ENCODE results near the gene KATNAL1.

Gene KATNAL1

DNA sequence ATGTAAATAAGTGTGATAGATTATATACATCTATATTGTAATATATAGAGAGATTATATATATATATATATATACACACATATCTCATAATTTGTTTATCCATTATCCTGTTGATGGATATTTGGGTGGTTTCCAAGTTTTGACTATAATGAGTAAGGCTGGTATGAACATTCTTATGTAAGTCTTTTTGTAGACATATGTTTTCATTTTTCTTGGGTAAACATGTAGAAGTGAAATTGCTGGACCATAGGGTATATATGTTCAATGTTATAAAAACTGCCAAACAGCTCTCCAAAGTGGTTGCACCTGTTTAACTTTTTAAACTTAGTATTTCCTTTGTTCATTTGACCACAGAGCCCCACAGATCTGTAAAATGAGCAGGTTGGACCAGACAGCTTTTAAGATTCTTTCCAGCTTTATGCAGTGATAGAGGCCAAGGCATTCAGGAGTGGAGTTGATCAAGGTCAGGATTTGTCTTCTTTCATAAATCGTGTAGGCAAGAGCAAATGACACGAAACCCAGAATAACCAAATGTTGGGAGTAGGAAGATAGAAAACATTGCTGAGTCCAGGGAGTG lies 21.7 kb upstream of the KATNAL1 start:
- no peaks in the 10 kb centered on the region for H3K9me3 ChIP-seq (ENCODE audit: control insufficient read depth, insufficient read depth, low read length)
- no peaks in the 10 kb centered on the region for H3K27me3 ChIP-seq (ENCODE audit: control insufficient read depth, insufficient read depth, low read length)
- H3K4me1 ChIP-seq (ENCODE audit: control insufficient read depth, insufficient read depth, low read length): no peaks in the 10 kb centered on the region
- H3K9ac ChIP-seq (ENCODE audit: low read depth, low read length): no peak overlapping the region
- H3K36me3 ChIP-seq (ENCODE audit: control insufficient read depth, insufficient read depth, low read length): no peaks in the 10 kb centered on the region
- H3K4me3 ChIP-seq (ENCODE audit: low read depth, low read length): no peak overlapping the region
- no peak overlapping the region for H3K27ac ChIP-seq (ENCODE audit: low read depth, low read length)

DNA sequence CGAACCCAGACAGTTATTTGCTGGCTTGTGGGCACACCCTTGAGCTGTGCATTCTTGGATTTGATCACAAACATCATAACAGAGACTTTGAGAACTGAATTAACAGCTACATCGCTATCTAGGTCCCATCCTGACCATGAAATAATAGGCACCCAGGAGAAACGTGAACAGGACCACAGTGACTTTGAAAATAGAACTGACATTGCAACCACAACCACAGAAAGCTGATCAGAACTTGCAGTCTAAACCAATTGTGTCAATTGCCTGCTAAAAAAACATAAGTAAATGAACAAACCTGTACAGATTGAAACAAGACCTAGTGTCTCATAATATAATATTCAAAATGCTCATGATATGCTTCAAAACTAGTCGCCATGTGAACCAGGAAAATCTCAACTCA lies 18.3 kb upstream of the KATNAL1 start:
- Histone ChIP-seq H3K9ac (ENCODE audit: low read depth, low read length) (no peak overlapping the region), H3K4me1 (ENCODE audit: control insufficient read depth, insufficient read depth, low read length) (no peaks in the 10 kb centered on the region), H3K4me3 (ENCODE audit: low read depth, low read length) (no peak overlapping the region), H3K27me3 (ENCODE audit: control insufficient read depth, insufficient read depth, low read length) (no peaks in the 10 kb centered on the region), H3K36me3 (ENCODE audit: control insufficient read depth, insufficient read depth, low read length) (no peaks in the 10 kb centered on the region), H3K27ac (ENCODE audit: low read depth, low read length) (no peak overlapping the region), H3K9me3 (ENCODE audit: control insufficient read depth, insufficient read depth, low read length) (no peaks in the 10 kb centered on the region)

GRCh38 chr13:30323524-30323923 lies 16.2 kb upstream of the KATNAL1 start:
- no peak overlapping the region for H3K4me3 ChIP-seq (ENCODE audit: low read depth, low read length)
- no peaks in the 10 kb centered on the region for H3K4me1 ChIP-seq (ENCODE audit: control insufficient read depth, insufficient read depth, low read length)
- H3K9ac ChIP-seq (ENCODE audit: low read depth, low read length): no peak overlapping the region
- H3K27ac ChIP-seq (ENCODE audit: low read depth, low read length): no peak overlapping the region
- H3K27me3 ChIP-seq (ENCODE audit: control insufficient read depth, insufficient read depth, low read length): no peaks in the 10 kb centered on the region
- H3K9me3 ChIP-seq (ENCODE audit: control insufficient read depth, insufficient read depth, low read length): no peaks in the 10 kb centered on the region
- H3K36me3 ChIP-seq (ENCODE audit: control insufficient read depth, insufficient read depth, low read length): no peaks in the 10 kb centered on the region

- H3K27ac ChIP-seq (ENCODE audit: low read depth, low read length): no peak overlapping the region
- H3K9me3 ChIP-seq (ENCODE audit: control insufficient read depth, insufficient read depth, low read length): no peaks in the 10 kb centered on the region
- H3K4me3 ChIP-seq (ENCODE audit: low read depth, low read length): no peak overlapping the region
- no peaks in the 10 kb centered on the region; the same call in 1 of the 2 replicates for H3K4me1 ChIP-seq (ENCODE audit: control insufficient read depth, insufficient read depth, low read length)
- H3K27me3 ChIP-seq (ENCODE audit: control insufficient read depth, insufficient read depth, low read length): no peaks in the 10 kb centered on the region
- no peaks in the 10 kb centered on the region for H3K36me3 ChIP-seq (ENCODE audit: control insufficient read depth, insufficient read depth, low read length)
- H3K9ac ChIP-seq (ENCODE audit: low read depth, low read length): no peak overlapping the region
Observed at GRCh38 chr13:30322428-30322827, 15.1 kb upstream of the KATNAL1 start.

DNA sequence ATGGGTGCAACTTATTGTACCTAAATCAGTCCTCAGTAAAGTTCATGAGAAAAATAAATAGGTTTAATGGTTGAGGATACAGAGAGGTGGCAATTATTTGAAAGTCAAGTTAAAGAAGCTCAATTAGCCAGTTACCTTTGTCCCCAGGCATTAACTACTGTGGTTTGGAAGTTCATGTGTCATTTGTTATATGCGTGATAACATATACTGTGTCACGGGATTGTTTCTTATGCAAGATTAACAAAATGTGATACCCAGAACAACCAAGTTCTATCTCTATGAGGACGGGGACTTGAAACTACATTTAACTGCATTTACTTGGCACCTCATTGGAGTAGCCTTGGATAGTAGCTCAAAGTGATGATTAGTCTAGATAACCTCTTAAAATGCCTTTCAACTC lies 13.9 kb upstream of the KATNAL1 start:
- Histone ChIP-seq H3K36me3 (ENCODE audit: control insufficient read depth, insufficient read depth, low read length) (no peaks in the 10 kb centered on the region), H3K27ac (ENCODE audit: low read depth, low read length) (no peak overlapping the region), H3K4me1 (ENCODE audit: control insufficient read depth, insufficient read depth, low read length) (no peaks in the 10 kb centered on the region; the same call in 1 of the 2 replicates), H3K27me3 (ENCODE audit: control insufficient read depth, insufficient read depth, low read length) (no peaks in the 10 kb centered on the region), H3K9me3 (ENCODE audit: control insufficient read depth, insufficient read depth, low read length) (no peaks in the 10 kb centered on the region), H3K9ac (ENCODE audit: low read depth, low read length) (no peak overlapping the region), H3K4me3 (ENCODE audit: low read depth, low read length) (no peak overlapping the region)

GRCh38 chr13:30319655-30320054 lies 12.3 kb upstream of the KATNAL1 start:
- H3K36me3 ChIP-seq (ENCODE audit: control insufficient read depth, insufficient read depth, low read length): no peaks in the 10 kb centered on the region
- H3K27ac ChIP-seq (ENCODE audit: low read depth, low read length): no peak overlapping the region
- no peak overlapping the region for H3K9ac ChIP-seq (ENCODE audit: low read depth, low read length)
- H3K9me3 ChIP-seq (ENCODE audit: control insufficient read depth, insufficient read depth, low read length): no peaks in the 10 kb centered on the region
- no peaks in the 10 kb centered on the region; the same call in 1 of the 2 replicates for H3K4me1 ChIP-seq (ENCODE audit: control insufficient read depth, insufficient read depth, low read length)
- no peak overlapping the region for H3K4me3 ChIP-seq (ENCODE audit: low read depth, low read length)
- no peaks in the 10 kb centered on the region for H3K27me3 ChIP-seq (ENCODE audit: control insufficient read depth, insufficient read depth, low read length)

DNA sequence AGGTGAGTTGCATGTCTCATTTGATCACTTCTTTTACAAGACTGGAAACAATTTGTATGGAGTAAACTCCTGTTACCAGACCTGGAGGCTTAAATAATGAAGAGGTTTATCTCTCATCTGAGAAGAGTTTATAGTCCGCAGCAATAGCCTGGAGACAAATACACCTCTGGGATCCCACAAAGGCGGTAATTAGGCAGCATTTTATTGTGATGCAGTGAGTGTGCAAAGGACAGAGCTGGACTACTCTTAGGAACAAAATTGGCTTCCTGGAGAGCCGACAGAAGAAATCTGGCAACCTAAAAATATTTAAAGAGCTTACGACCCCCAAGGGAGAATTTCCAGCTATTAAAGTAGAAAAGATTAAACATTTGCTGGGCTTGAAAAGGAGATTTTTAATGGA lies 11.8 kb upstream of the KATNAL1 start:
- Histone ChIP-seq H3K27ac (ENCODE audit: low read depth, low read length) (no peak overlapping the region), H3K4me3 (ENCODE audit: low read depth, low read length) (no peak overlapping the region), H3K4me1 (ENCODE audit: control insufficient read depth, insufficient read depth, low read length) (no peaks in the 10 kb centered on the region; the same call in 1 of the 2 replicates), H3K36me3 (ENCODE audit: control insufficient read depth, insufficient read depth, low read length) (no peaks in the 10 kb centered on the region), H3K9ac (ENCODE audit: low read depth, low read length) (no peak overlapping the region), H3K27me3 (ENCODE audit: control insufficient read depth, insufficient read depth, low read length) (no peaks in the 10 kb centered on the region), H3K9me3 (ENCODE audit: control insufficient read depth, insufficient read depth, low read length) (no peaks in the 10 kb centered on the region)

DNA sequence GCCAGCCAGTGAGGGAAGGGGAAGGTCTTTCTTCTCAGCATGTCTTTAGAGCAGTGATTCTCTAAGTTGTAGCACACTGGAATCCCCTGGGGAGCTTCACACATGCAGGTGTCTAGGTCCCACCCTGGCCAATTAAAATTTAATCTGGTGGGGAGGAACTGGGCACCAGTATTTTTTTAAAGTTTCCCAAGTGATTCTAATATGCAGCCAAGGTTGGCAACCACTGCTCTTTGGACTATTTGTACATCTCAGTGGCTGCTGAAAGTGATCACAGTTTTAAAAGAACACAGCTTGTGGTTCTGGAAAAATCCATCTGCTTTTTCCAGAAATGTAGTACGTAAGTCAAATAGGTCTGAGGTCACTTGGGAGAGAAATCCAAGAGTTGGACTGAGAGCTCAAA lies 10.7 kb upstream of the KATNAL1 start:
- no peaks in the 10 kb centered on the region for H3K36me3 ChIP-seq (ENCODE audit: control insufficient read depth, insufficient read depth, low read length)
- H3K27me3 ChIP-seq (ENCODE audit: control insufficient read depth, insufficient read depth, low read length): no peaks in the 10 kb centered on the region
- H3K4me3 ChIP-seq (ENCODE audit: low read depth, low read length): no peak overlapping the region
- H3K9me3 ChIP-seq (ENCODE audit: control insufficient read depth, insufficient read depth, low read length): no peaks in the 10 kb centered on the region
- no peaks in the 10 kb centered on the region; the same call in 1 of the 2 replicates for H3K4me1 ChIP-seq (ENCODE audit: control insufficient read depth, insufficient read depth, low read length)
- H3K9ac ChIP-seq (ENCODE audit: low read depth, low read length): no peak overlapping the region
- no peak overlapping the region for H3K27ac ChIP-seq (ENCODE audit: low read depth, low read length)

DNA sequence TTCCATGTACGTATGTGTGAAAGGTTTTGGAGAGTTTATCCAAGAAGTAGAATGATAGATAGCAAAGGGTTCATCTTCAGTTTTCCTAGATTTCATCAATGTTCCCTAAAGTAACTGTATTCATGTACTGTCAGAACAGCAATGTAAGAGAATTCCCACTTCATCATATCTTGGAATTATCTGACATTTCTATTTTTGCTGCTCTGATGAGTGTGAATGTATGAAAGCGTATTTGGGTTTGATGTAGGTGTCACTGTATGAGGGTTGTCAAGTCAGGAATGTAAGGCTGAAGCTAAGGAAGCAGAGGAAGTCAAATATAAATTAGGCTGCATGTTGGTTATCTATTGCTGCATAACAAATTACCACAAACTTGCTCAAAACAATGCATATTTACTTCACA lies 7.2 kb upstream of the KATNAL1 start:
- H3K4me1 ChIP-seq (ENCODE audit: control insufficient read depth, insufficient read depth, low read length): no peaks in the 10 kb centered on the region; the same call in 1 of the 2 replicates
- H3K27ac ChIP-seq (ENCODE audit: low read depth, low read length): no peak overlapping the region
- no peaks in the 10 kb centered on the region for H3K36me3 ChIP-seq (ENCODE audit: control insufficient read depth, insufficient read depth, low read length)
- no peak overlapping the region for H3K4me3 ChIP-seq (ENCODE audit: low read depth, low read length)
- H3K9me3 ChIP-seq (ENCODE audit: control insufficient read depth, insufficient read depth, low read length): no peaks in the 10 kb centered on the region
- no peak overlapping the region for H3K9ac ChIP-seq (ENCODE audit: low read depth, low read length)
- no peaks in the 10 kb centered on the region for H3K27me3 ChIP-seq (ENCODE audit: control insufficient read depth, insufficient read depth, low read length)

DNA sequence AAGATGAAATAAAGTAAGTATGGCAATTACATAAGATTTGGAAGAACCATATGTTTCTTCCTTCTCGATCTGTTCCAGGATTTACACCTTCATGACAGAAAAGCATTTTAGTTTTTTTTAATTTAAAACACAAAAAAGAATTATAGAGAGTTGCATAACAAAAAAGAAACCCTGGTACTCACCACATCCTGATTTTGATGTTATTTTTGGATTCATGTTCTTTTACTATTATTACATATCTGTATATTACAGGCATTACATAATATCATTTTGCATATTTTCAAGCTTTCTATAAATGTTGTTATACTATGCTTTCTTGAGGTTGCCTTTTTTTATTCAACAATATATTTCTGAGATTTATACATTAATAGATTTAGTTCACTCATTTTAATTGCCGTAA lies 6.7 kb upstream of the KATNAL1 start:
- Histone ChIP-seq H3K9me3 (ENCODE audit: control insufficient read depth, insufficient read depth, low read length) (no peaks in the 10 kb centered on the region), H3K4me3 (ENCODE audit: low read depth, low read length) (no peak overlapping the region), H3K9ac (ENCODE audit: low read depth, low read length) (no peak overlapping the region), H3K4me1 (ENCODE audit: control insufficient read depth, insufficient read depth, low read length) (no peaks in the 10 kb centered on the region; the same call in 1 of the 2 replicates), H3K27ac (ENCODE audit: low read depth, low read length) (no peak overlapping the region), H3K27me3 (ENCODE audit: control insufficient read depth, insufficient read depth, low read length) (no peaks in the 10 kb centered on the region), H3K36me3 (ENCODE audit: control insufficient read depth, insufficient read depth, low read length) (no peaks in the 10 kb centered on the region)

DNA sequence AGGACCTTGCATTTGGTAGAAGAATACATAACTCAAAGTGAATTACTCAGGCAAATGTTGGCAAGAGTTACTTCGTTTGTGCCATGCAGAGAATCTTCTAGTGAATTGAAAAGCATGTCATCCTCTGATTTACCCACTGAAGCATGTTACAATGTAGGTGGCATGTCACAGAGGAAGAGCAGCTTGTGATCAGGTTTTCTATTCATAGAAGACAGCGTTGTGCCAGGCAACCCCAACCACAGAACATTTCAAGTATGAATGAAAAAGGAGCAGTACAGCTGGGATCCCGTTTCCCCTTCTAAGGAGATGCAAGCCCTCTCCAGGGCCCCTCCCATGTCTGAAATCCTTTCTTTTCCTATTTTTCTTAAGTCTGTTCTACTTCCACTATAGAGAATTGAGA lies 6.0 kb upstream of the KATNAL1 start:
- no peaks in the 10 kb centered on the region for H3K36me3 ChIP-seq (ENCODE audit: control insufficient read depth, insufficient read depth, low read length)
- H3K27ac ChIP-seq (ENCODE audit: low read depth, low read length): no peak overlapping the region

DNA sequence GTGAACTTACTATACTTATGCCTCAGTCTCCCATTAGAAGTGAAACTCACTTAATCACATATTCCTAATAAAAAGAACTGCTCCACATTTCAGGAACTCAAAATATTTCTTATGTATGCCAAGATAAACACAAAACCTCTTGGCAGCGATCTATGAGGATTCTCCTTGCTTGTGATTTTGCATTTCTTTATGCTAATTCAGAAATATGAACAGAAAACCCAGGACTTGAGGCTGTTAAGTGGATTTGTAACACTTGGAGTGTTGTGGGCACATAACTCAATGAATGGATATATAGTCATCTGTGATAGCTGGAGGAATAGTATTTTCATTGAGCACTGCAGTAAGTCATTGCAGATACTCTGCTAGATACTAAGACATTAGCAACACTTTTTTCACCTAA lies 5.6 kb upstream of the KATNAL1 start:
- H3K36me3 ChIP-seq (ENCODE audit: control insufficient read depth, insufficient read depth, low read length): no peaks in the 10 kb centered on the region

More for the DNA sequence above, 6.0 kb upstream of the KATNAL1 start:
- no peaks in the 10 kb centered on the region for H3K9me3 ChIP-seq (ENCODE audit: control insufficient read depth, insufficient read depth, low read length)
- H3K9ac ChIP-seq (ENCODE audit: low read depth, low read length): no peak overlapping the region
- peaks cover under 1% of the 10 kb centered on the region for H3K4me1 ChIP-seq (ENCODE audit: control insufficient read depth, insufficient read depth, low read length)
- H3K4me3 ChIP-seq (ENCODE audit: low read depth, low read length): no peak overlapping the region
- H3K27me3 ChIP-seq (ENCODE audit: control insufficient read depth, insufficient read depth, low read length): no peaks in the 10 kb centered on the region

More for the DNA sequence above, 5.6 kb upstream of the KATNAL1 start:
- Histone ChIP-seq H3K9ac (ENCODE audit: low read depth, low read length) (no peak overlapping the region), H3K27ac (ENCODE audit: low read depth, low read length) (no peak overlapping the region), H3K27me3 (ENCODE audit: control insufficient read depth, insufficient read depth, low read length) (no peaks in the 10 kb centered on the region), H3K4me3 (ENCODE audit: low read depth, low read length) (no peak overlapping the region), H3K4me1 (ENCODE audit: control insufficient read depth, insufficient read depth, low read length) (peaks cover 5% of the 10 kb centered on the region), H3K9me3 (ENCODE audit: control insufficient read depth, insufficient read depth, low read length) (no peaks in the 10 kb centered on the region)

All from HUES48 (cell line).